H1 (cell line): ENCODE data around the gene TRIM5. TPM values are rescaled to one million over a fixed set of nuclear protein-coding genes. Genes with fewer than 3 reads are reported as not detected.
A peak's percentile ranks its signal among the peaks of the same experiment; 100 is the strongest.

Experiments
- CTCF ChIA-PET: fragments of 300-600 bp; sonication (Branson Sonifier 250); formaldehyde crosslinking; loops from one replicate; lab custom pipeline; 2021; ENCODE audit not compliant: partially characterized antibody; lab: Charles Lee
- POLR2A ChIA-PET: fragments of 300-600 bp; sonication (Branson Sonifier 250); formaldehyde crosslinking; loops from one replicate; lab custom pipeline; 2021; ENCODE audit warnings: inconsistent platforms; ENCODE audit not compliant: partially characterized antibody; lab: Charles Lee
- DNase-seq, 2 experiments: peaks; one replicate each; pipeline versions ENCODE4 v3.0.0 to v3.0.0-alpha.2; 2010 to 2022; ENCODE audit warnings: low spot score in 2 of 2, low read depth in 1 of 2, mixed read lengths in 1 of 2
- FAIRE-seq: peaks from 2 replicates; lab custom pipeline; 2011; peaks lifted over from hg19 to GRCh38; lab: Jason Lieb, UNC
- H2AFZ ChIP-seq: 2 replicates; pipeline ENCODE4 v1.8.1; 2012; ENCODE audit warnings: low read length, inconsistent platforms
- H2AK5ac ChIP-seq: 2 replicates; pipeline ENCODE4 v1.6.1; 2013; ENCODE audit warnings: low read depth, low read length
- H2BK120ac ChIP-seq: replicated peaks from 2 replicates; pipeline ENCODE3; 2013; ENCODE audit warnings: low read depth, low read length, inconsistent platforms
- H2BK12ac ChIP-seq: 2 replicates; pipeline ENCODE4 v1.6.1; 2013; ENCODE audit warnings: low read depth, low read length
- H2BK15ac ChIP-seq: 2 replicates; pipeline ENCODE4 v1.6.1; 2013; ENCODE audit warnings: low read length
- H2BK20ac ChIP-seq: 2 replicates; pipeline ENCODE4 v1.6.1; 2013; ENCODE audit warnings: low read length
- H2BK5ac ChIP-seq: 2 replicates; pipeline ENCODE4 v1.6.1; 2013; ENCODE audit warnings: low read depth, low read length
- H3K14ac ChIP-seq: 2 replicates; pipeline ENCODE4 v1.6.1; 2013; ENCODE audit warnings: inconsistent platforms; ENCODE audit not compliant: insufficient read length
- H3K18ac ChIP-seq: 2 replicates; pipeline ENCODE4 v1.6.1; 2013; ENCODE audit warnings: low read length; ENCODE audit errors: extremely low read depth
- H3K23ac ChIP-seq: 2 replicates; pipeline ENCODE4 v1.6.1; 2013; ENCODE audit warnings: inconsistent platforms; ENCODE audit not compliant: insufficient read length
- H3K23me2 ChIP-seq: 2 replicates; pipeline ENCODE4 v1.6.1; 2013; ENCODE audit warnings: low read depth, low read length
- H3K27ac ChIP-seq: 2 replicates; pipeline ENCODE4 v1.6.1; 2011; ENCODE audit warnings: low read depth, low read length, inconsistent platforms
- H3K27me3 ChIP-seq, 4 experiments: replicated peaks in 1 of 4; 1 replicate in 1 of 4; 2 replicates in 3 of 4; pipeline versions ENCODE4 v1.6.1 to v1.8.1; 2011 to 2013; ENCODE audit warnings: low read length in 3 of 4, mild to moderate bottlenecking in 3 of 4, inconsistent platforms in 2 of 4, mixed read lengths in 2 of 4, moderate library complexity in 1 of 4; ENCODE audit not compliant: control insufficient read depth in 3 of 4, insufficient read depth in 3 of 4; ENCODE audit errors: extremely low read depth in 1 of 4
- H3K36me3 ChIP-seq, 4 experiments: 2 replicates each; pipeline versions ENCODE4 v1.6.1 to v1.8.1; 2011 to 2013; ENCODE audit warnings: mild to moderate bottlenecking in 4 of 4, low read length in 3 of 4, moderate library complexity in 2 of 4, control low read depth in 1 of 4, inconsistent platforms in 1 of 4; ENCODE audit not compliant: insufficient read depth in 4 of 4, control insufficient read depth in 2 of 4
- H3K4ac ChIP-seq: replicated peaks from 2 replicates; pipeline ENCODE3; 2013; ENCODE audit warnings: low read length, low read depth, mixed read lengths, inconsistent platforms; ENCODE audit not compliant: insufficient read length
- H3K4me1 ChIP-seq, 4 experiments: replicated peaks in 1 of 4; 1 replicate in 1 of 4; 2 replicates in 3 of 4; pipeline versions ENCODE4 v1.6.1 to v1.8.1; 2011 to 2013; ENCODE audit warnings: low read length in 3 of 4, inconsistent platforms in 2 of 4, mixed read lengths in 1 of 4; ENCODE audit not compliant: insufficient read depth in 4 of 4, control insufficient read depth in 3 of 4
- H3K4me2 ChIP-seq, 2 experiments: 2 replicates each; pipeline versions ENCODE4 v1.6.1 to v1.8.1; 2011 to 2013; ENCODE audit warnings: low read depth in 2 of 2, low read length in 2 of 2, control low read depth in 1 of 2, inconsistent platforms in 1 of 2, mild to moderate bottlenecking in 1 of 2; ENCODE audit not compliant: insufficient read depth in 1 of 2
- H3K4me3 ChIP-seq, 4 experiments: fragments of 200-600, 300-600 bp in 1 of 4; sonication (generic), shearing (Covaris generic), sonication (Bioruptor Twin) in 1 of 4; 2 replicates each; pipeline versions ENCODE4 v1.5.1 to v1.8.1; 2011 to 2016; ENCODE audit warnings: low read length in 4 of 4, low read depth in 3 of 4, control low read depth in 2 of 4, inconsistent platforms in 2 of 4, mild to moderate bottlenecking in 2 of 4, mixed read lengths in 1 of 4, moderate library complexity in 1 of 4; ENCODE audit not compliant: insufficient read depth in 2 of 4; ENCODE audit errors: extremely low read depth in 1 of 4
- H3K56ac ChIP-seq: replicated peaks from 2 replicates; pipeline ENCODE3; 2013; ENCODE audit warnings: low read depth, mild to moderate bottlenecking, mixed read lengths, low read length, inconsistent platforms; ENCODE audit not compliant: insufficient read length
- H3K79me1 ChIP-seq: 2 replicates; pipeline ENCODE4 v1.6.1; 2013; ENCODE audit warnings: low read depth, low read length, control low read depth
- H3K79me2 ChIP-seq, 2 experiments: 2 replicates each; pipeline versions ENCODE4 v1.6.1 to v1.8.1; 2012 to 2013; ENCODE audit warnings: low read length in 2 of 2, mild to moderate bottlenecking in 2 of 2, inconsistent platforms in 1 of 2; ENCODE audit not compliant: insufficient read depth in 2 of 2, control insufficient read depth in 1 of 2
- H3K9ac ChIP-seq, 4 experiments: replicated peaks in 1 of 4; 1 replicate in 1 of 4; 2 replicates in 3 of 4; pipeline versions ENCODE4 v1.6.1 to v1.8.1; 2011 to 2013; ENCODE audit warnings: low read depth in 3 of 4, low read length in 3 of 4, control low read depth in 2 of 4, mild to moderate bottlenecking in 2 of 4, moderate library complexity in 2 of 4, inconsistent platforms in 1 of 4; ENCODE audit errors: extremely low read depth in 1 of 4
- H3K9me3 ChIP-seq, 2 experiments: 2 replicates each; pipeline versions ENCODE4 v1.6.1 to v1.8.1; 2012 to 2013; ENCODE audit warnings: mild to moderate bottlenecking in 2 of 2, moderate library complexity in 2 of 2, control low read depth in 1 of 2, inconsistent platforms in 1 of 2, low read depth in 1 of 2, low read length in 1 of 2, mixed read lengths in 1 of 2; ENCODE audit not compliant: insufficient read depth in 2 of 2
- H4K20me1 ChIP-seq, 2 experiments: replicated peaks in 1 of 2; 2 replicates each; pipeline versions ENCODE3 to v1.8.1; 2011 to 2013; ENCODE audit warnings: inconsistent platforms in 2 of 2, low read length in 2 of 2, mild to moderate bottlenecking in 1 of 2; ENCODE audit not compliant: insufficient read depth in 2 of 2, control insufficient read depth in 1 of 2
- H4K5ac ChIP-seq: 2 replicates; pipeline ENCODE4 v1.6.1; 2013; ENCODE audit warnings: low read length, low read depth, mixed read lengths, inconsistent platforms; ENCODE audit not compliant: insufficient read length
- H4K8ac ChIP-seq: 2 replicates; pipeline ENCODE4 v1.8.0; 2013; ENCODE audit warnings: mild to moderate bottlenecking, moderate library complexity, low read length, inconsistent platforms; ENCODE audit not compliant: insufficient read depth; ENCODE audit errors: extremely low read depth
- H4K91ac ChIP-seq: replicated peaks from 2 replicates; pipeline ENCODE3; 2013; ENCODE audit warnings: low read length, mixed read lengths, inconsistent platforms; ENCODE audit not compliant: insufficient read length
- ASH2L ChIP-seq: fragments of 200-600, 300-600 bp; sonication (generic); IDR thresholded peaks from one replicate; pipeline ENCODE4 v1.7.1; 2017; ENCODE audit warnings: low read length
- BCL11A ChIP-seq, 2 experiments: IDR thresholded peaks; one replicate each; pipeline ENCODE4 v1.6.1; 2011; ENCODE audit warnings: low read depth in 2 of 2, low read length in 2 of 2, mild to moderate bottlenecking in 2 of 2
- CBX5 ChIP-seq: fragments of 300-800, 300-1000 bp; sonication (generic); IDR thresholded peaks from 2 replicates; pipeline ENCODE4 v1.7.1; 2016; ENCODE audit warnings: antibody characterized with exemption, low read length, low read depth
- CHD2 ChIP-seq: IDR thresholded peaks from 2 replicates; pipeline ENCODE4 v1.6.1; 2012; ENCODE audit warnings: low read length, improper control_type of control experiment
- EP300 ChIP-seq, 2 experiments: IDR thresholded peaks; 1 replicate in 1 of 2; 2 replicates in 1 of 2; pipeline ENCODE4 v1.6.1; 2011 to 2012; ENCODE audit warnings: low read depth in 2 of 2, low read length in 2 of 2, mild to moderate bottlenecking in 2 of 2, borderline replicate concordance in 1 of 2, inconsistent platforms in 1 of 2, moderate library complexity in 1 of 2
- MAX ChIP-seq: IDR thresholded peaks from 2 replicates; pipeline ENCODE4 v1.6.1; 2012; ENCODE audit warnings: inconsistent platforms
- POLR2A ChIP-seq, 2 experiments: IDR thresholded peaks; 1 replicate in 1 of 2; 2 replicates in 1 of 2; pipeline ENCODE4 v1.6.1; 2011; ENCODE audit warnings: low read depth in 2 of 2, low read length in 2 of 2, mild to moderate bottlenecking in 2 of 2; ENCODE audit errors: control extremely low read depth in 1 of 2
- POU5F1 ChIP-seq: IDR thresholded peaks from 2 replicates; pipeline ENCODE4 v1.6.1; 2011; ENCODE audit warnings: low read depth, mild to moderate bottlenecking, low read length, moderate library complexity
- RAD21 ChIP-seq, 2 experiments: IDR thresholded peaks in 1 of 2; conservative IDR thresholded peaks in 1 of 2; 2 replicates each; pipeline ENCODE4 v1.6.1; 2011; ENCODE audit warnings: low read depth in 2 of 2, low read length in 2 of 2, improper control_type of control experiment in 1 of 2, inconsistent platforms in 1 of 2, mild to moderate bottlenecking in 1 of 2, moderate library complexity in 1 of 2
- SP4 ChIP-seq: IDR thresholded peaks from 2 replicates; pipeline ENCODE4 v1.6.1; 2012; ENCODE audit warnings: low read length, inconsistent platforms
- SUZ12 ChIP-seq: fragments of 200-600 bp; sonication (generic); IDR thresholded peaks from 2 replicates; pipeline ENCODE4 v1.6.1; 2012; ENCODE audit warnings: mild to moderate bottlenecking, inconsistent platforms, low read length, moderate library complexity, mixed read lengths
- TAF7 ChIP-seq: optimal IDR thresholded peaks from 2 replicates; pipeline ENCODE3; 2011; ENCODE audit warnings: low read depth, mild to moderate bottlenecking, inconsistent platforms, low read length, moderate library complexity, borderline replicate concordance
- TBP ChIP-seq: IDR thresholded peaks from 2 replicates; pipeline ENCODE4 v1.6.1; 2011; ENCODE audit warnings: low read depth, low read length, improper control_type of control experiment
- WGBS, 2 experiments: shearing (Covaris generic) in 1 of 2; methylation state at CpG; one replicate each; pipeline versions ENCODE4 v1.1.6 to v1.1.7; 2013 to 2015; ENCODE audit warnings: low lambda C conversion rate in 2 of 2, mixed read lengths in 2 of 2, inconsistent platforms in 1 of 2, low coverage in 1 of 2, missing lambda C conversion rate in 1 of 2; ENCODE audit not compliant: insufficient replicate concordance in 2 of 2, insufficient coverage in 1 of 2, insufficient read length in 1 of 2; ENCODE audit errors: extremely low coverage in 1 of 2, missing lambda C conversion rate in 1 of 2; 5-methylcytosine and 5-hydroxymethylcytosine counted together
- polyA plus RNA-seq, 7 experiments: library from polyadenylated mRNA; depleted of rRNA in 3 of 7; stranded (reverse) in 5 of 7; unstranded in 2 of 7; fragments of >200 nt in 5 of 7; fragments of 200-250 nt in 2 of 7; gene quantifications; 1 replicate in 5 of 7; 2 replicates in 1 of 7; 4 replicates in 1 of 7; pipeline versions ENCODE4 v1.2.1 to v1.2.3, GENCODE V29; 2011 to 2013; ENCODE audit warnings: missing spikeins in 2 of 7, mixed read lengths in 2 of 7
- total RNA-seq: library from RNA; stranded (reverse); fragmentation: NEBNext Ultra II Directional; extraction: Animal tissue kit (Norgen Biotek cat#: 25700); gene quantifications from 2 replicates; pipeline ENCODE4 v1.2.1, GENCODE V29; 2021

TRIM5 gene
- total and polyA plus RNA-seq, 2 of the 8 experiments (the other 6 are each of a cell fraction or from before 2014, with no cell fraction given), result 23.5 to 35.5 TPM

GRCh38 chr11:5690736-5691135 is 5.9 kb upstream of the TRIM5 start:
- H4K20me1 ChIP-seq, result no peaks in the 10 kb centered on the region
- peak overlapping the region; percentile 71; the same call in 1 of the 2 replicates for H2BK12ac ChIP-seq
- peak overlapping the region; percentile 31; the same call in 1 of the 2 replicates for H2BK15ac ChIP-seq
- H2AFZ ChIP-seq, result no peak overlapping the region
- H3K18ac ChIP-seq, result peak overlapping the region; percentile 54; the same call in 1 of the 2 replicates
- H4K5ac ChIP-seq, result peak overlapping the region; percentile 19
- no peaks in the 10 kb centered on the region for H3K27me3 ChIP-seq
- peak overlapping the region; percentile 74; the same call in 1 of the 2 replicates for H2BK5ac ChIP-seq
- no peak overlapping the region; the same call in 1 of the 2 replicates for H2AK5ac ChIP-seq
- ChIA-PET CTCF (interaction anchor here (1.1 kb wide), 1 partner anchor 12 kb away, joined by 3 read pairs; no protein-coding TSS in a partner anchor), POLR2A (no interaction called here)
- H3K4me2 ChIP-seq, result peak overlapping the region; percentile 70 to 87
- FAIRE-seq, result no peak
- H3K4me1 ChIP-seq, result peaks cover 0 to 12% (median 2%) of the 10 kb centered on the region in 4 experiments; a peak in 4 of 7 replicates
- no peak for DNase-seq
- H2BK20ac ChIP-seq, result peak overlapping the region; percentile 9; the same call in 1 of the 2 replicates
- H3K4me3 ChIP-seq, result peak overlapping the region; percentile 30 to 62 (median 46); a peak in 7 of 8 replicates
- no peaks in the 10 kb centered on the region for H3K9me3 ChIP-seq
- 0 out of 2 replicates have a peak overlapping the region, but pooled peaks have one; percentile 32 for H3K27ac ChIP-seq
- peak overlapping the region; percentile 40 for H3K4ac ChIP-seq
- peaks cover 0 to 44% of the 10 kb centered on the region in 2 experiments; a peak in 2 of 4 replicates for H3K79me2 ChIP-seq
- H3K9ac ChIP-seq, result peak overlapping the region in 3 of 4 experiments; percentile 77 to 90 (median 79); a peak in 5 of 7 replicates
- H3K23ac ChIP-seq, result no peak overlapping the region
- no peak overlapping the region for H4K8ac ChIP-seq
- H3K79me1 ChIP-seq, result no peaks in the 10 kb centered on the region
- no peak overlapping the region for H3K14ac ChIP-seq
- H2BK120ac ChIP-seq, result peak overlapping the region; percentile 41
- no peak overlapping the region for H3K56ac ChIP-seq
- H3K23me2 ChIP-seq, result peaks cover 5% of the 10 kb centered on the region; the same call in 1 of the 2 replicates
- H4K91ac ChIP-seq, result peak overlapping the region; percentile 92
- 86% methylated on average over 5 of the region's 5 CpGs; no CpG with 5 or more reads in 1 of the 2 experiments for WGBS, 2 experiments
- H3K36me3 ChIP-seq, result peaks cover 0 to 6% (median 2%) of the 10 kb centered on the region in 4 experiments; a peak in 5 of 8 replicates
- TF ChIP-seq EP300 (IDR thresholded peaks at IDR 0.05; ENCODE audit: borderline replicate concordance in 1 of 2, low read depth in 2 of 2, low read length in 2 of 2) (no peak), CBX5 (no peak), TAF7 (no peak), MAX (no peak), CHD2 (no peak), POU5F1 (no peak), TBP (no peak), BCL11A (IDR thresholded peaks at IDR 0.05; ENCODE audit: low read depth in 2 of 2, low read length in 2 of 2) (no peak), ASH2L (no peak), RAD21 (IDR thresholded peaks at IDR 0.05 in 1 of 2, conservative IDR thresholded peaks at IDR 0.05 in 1 of 2; ENCODE audit: low read depth in 2 of 2, low read length in 2 of 2) (no peak), POLR2A (IDR thresholded peaks at IDR 0.05; ENCODE audit: control extremely low read depth in 1 of 2, low read depth in 2 of 2, low read length in 2 of 2) (no peak), SUZ12 (no peak), SP4 (no peak)
